PC-3 (cell line): ENCODE data around the gene LIMA1. TPM values are rescaled to one million over a fixed set of nuclear protein-coding genes. Genes with fewer than 3 reads are reported as not detected.

ENCODE experiments used
- ATAC-seq: fragments of 200-7000 bp; cut with Tn5 transposase; 2 replicates; pipeline ENCODE4 v1.9.1; 2020; ENCODE audit warnings: mild to moderate bottlenecking, moderate library complexity
- BruUV-seq: library from RNA; stranded (reverse); fragments of 400-500 nt; replicated peaks from 2 replicates; lab custom pipeline; 2021; lab: Mats Ljungman, UMichigan
- CTCF ChIA-PET: fragments of 300-600 bp; sonication (Branson Sonifier 250); formaldehyde crosslinking; loops from one replicate; lab custom pipeline; 2022; ENCODE audit warnings: antibody characterized with exemption; lab: Charles Lee
- POLR2A ChIA-PET: fragments of 300-600 bp; sonication (Branson Sonifier 250); formaldehyde crosslinking; loops from one replicate; lab custom pipeline; 2022; ENCODE audit warnings: antibody characterized with exemption; ENCODE audit not compliant: unreplicated experiment; lab: Charles Lee
- DNase-seq: peaks from one replicate; pipeline ENCODE4 v3.0.0-alpha.2; 2015
- H2AFZ ChIP-seq: fragments of 300-600 bp; sonication (generic); 2 replicates; pipeline ENCODE4 v1.6.0; 2016; ENCODE audit warnings: antibody characterized with exemption, low read length
- H3F3A ChIP-seq: fragments of 300-600 bp; sonication (generic); one replicate; pipeline ENCODE4 v1.6.0; 2017; ENCODE audit warnings: antibody characterized with exemption, low read length, control low read depth, mild to moderate bottlenecking; ENCODE audit not compliant: unreplicated experiment
- H3K27ac ChIP-seq: fragments of 300-600 bp; sonication (generic); 2 replicates; pipeline ENCODE4 v1.5.1; 2016; ENCODE audit warnings: mild to moderate bottlenecking, low read length
- H3K27me3 ChIP-seq: fragments of 300-600 bp; sonication (generic); 2 replicates; pipeline ENCODE4 v1.6.1; 2016; ENCODE audit warnings: low read length, mixed read lengths
- H3K36me3 ChIP-seq: fragments of 300-600 bp; sonication (generic); 2 replicates; pipeline ENCODE4 v1.6.1; 2016; ENCODE audit warnings: low read depth, mixed run types, low read length, mixed read lengths
- H3K4me1 ChIP-seq: fragments of 300-600 bp; sonication (generic); 2 replicates; pipeline ENCODE4 v1.5.1; 2016; ENCODE audit warnings: low read length; ENCODE audit not compliant: insufficient read depth
- H3K4me2 ChIP-seq: fragments of 300-600 bp; sonication (generic); 2 replicates; pipeline ENCODE4 v1.6.0; 2016; ENCODE audit warnings: low read length
- H3K4me3 ChIP-seq: fragments of 300-600 bp; sonication (generic); 2 replicates; pipeline ENCODE4 v1.5.1; 2016; ENCODE audit warnings: mild to moderate bottlenecking, low read length, mixed read lengths
- H3K79me2 ChIP-seq: fragments of 300-600 bp; sonication (generic); 2 replicates; pipeline ENCODE4 v1.6.1; 2017; ENCODE audit warnings: low read length, mixed read lengths
- H3K9ac ChIP-seq: fragments of 300-600 bp; sonication (generic); 2 replicates; pipeline ENCODE4 v1.6.0; 2016; ENCODE audit warnings: mild to moderate bottlenecking, low read length
- H3K9me2 ChIP-seq: fragments of 300-600 bp; sonication (generic); replicated peaks from 2 replicates; pipeline ENCODE4 v1.6.1; 2016; ENCODE audit warnings: mixed run types, low read length, mixed read lengths
- H3K9me3 ChIP-seq: fragments of 300-600 bp; sonication (generic); 2 replicates; pipeline ENCODE4 v1.6.1; 2016; ENCODE audit warnings: low read length, mixed read lengths
- H4K20me1 ChIP-seq: fragments of 300-600 bp; sonication (generic); 2 replicates; pipeline ENCODE4 v1.6.1; 2016; ENCODE audit warnings: low read length, mixed read lengths
- EZH2 ChIP-seq: fragments of 300-600 bp; sonication (generic); IDR thresholded peaks from one replicate; pipeline ENCODE4 v1.6.1; 2017; ENCODE audit warnings: antibody characterized with exemption, mild to moderate bottlenecking, low read length; ENCODE audit not compliant: unreplicated experiment
- EZH2phosphoT487 ChIP-seq: fragments of 300-600 bp; sonication (generic); IDR thresholded peaks from 2 replicates; pipeline ENCODE4 v1.6.1; 2018; ENCODE audit warnings: mild to moderate bottlenecking, antibody characterized with exemption, low read length, borderline replicate concordance
- intact Hi-C: fragments of 100-400 bp; cut with micrococcal nuclease; formaldehyde crosslinking; loops from 2 replicates; pipeline ENCODE4 v1.9.0; 2023
- total RNA-seq: library from RNA; depleted of rRNA; stranded (reverse); fragments of >200 nt; gene quantifications from 2 replicates; pipeline ENCODE4 v1.2.3, GENCODE V29; 2014
- TF ChIP-seq, protein P1 (sequence below): fragments of 300-600 bp; sonication (generic); conservative IDR thresholded peaks from 2 replicates; pipeline ENCODE4 v1.5.1; 2017; ENCODE audit warnings: antibody characterized with exemption, low read depth, mild to moderate bottlenecking, low read length

Gene LIMA1
- total RNA-seq, 1 experiment from 2014 or later, result 45.1 TPM

DNA sequence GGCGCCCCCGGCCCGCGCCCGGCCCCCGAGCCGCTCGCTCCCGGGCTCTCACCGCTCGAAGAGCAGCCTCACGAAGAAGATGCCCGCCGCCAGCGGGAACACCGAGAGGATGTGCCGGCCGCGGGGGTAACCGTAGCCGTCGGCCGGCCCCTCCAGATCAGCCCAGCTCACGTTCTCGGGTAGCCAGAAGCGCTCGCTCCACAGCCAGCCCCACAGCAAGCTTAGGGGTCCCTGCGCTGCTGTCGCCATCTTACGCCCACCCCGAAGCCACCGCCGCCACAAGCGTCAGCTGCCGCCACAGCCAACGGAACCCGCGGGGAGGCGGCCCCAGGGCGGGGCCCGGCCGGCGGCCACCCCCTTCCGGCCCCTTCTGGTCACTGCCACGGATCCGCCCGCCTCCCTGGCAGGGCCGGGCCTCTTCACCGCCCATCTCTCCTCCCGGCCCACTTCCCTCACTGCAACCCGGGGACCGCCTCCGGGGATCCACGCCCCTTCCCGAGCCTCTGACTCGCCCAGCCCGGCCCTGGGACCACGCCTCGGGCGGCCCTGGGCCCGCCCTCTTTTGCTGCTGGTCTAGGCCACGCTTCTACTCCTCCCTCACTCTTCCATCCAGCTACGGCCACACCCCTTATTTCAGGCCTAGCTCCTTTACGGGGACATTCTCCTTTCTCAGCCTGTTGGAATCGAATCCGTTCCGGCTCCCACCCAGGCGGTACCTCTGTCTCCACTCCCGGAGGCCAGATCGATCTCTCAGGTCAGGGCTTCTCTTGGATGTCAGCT is 116.1 kb downstream of the LIMA1 start, which contains the start of gene CERS5:
TSS of gene CERS5 (minus strand) at position 321 of the 780 bp plus-strand sequence. CDS start at position 249, 72 bp downstream.
- Histone ChIP-seq H3K4me2 (peak within 1 kb of the TSS; percentile 98), H3K4me3 (peak within 1 kb of the TSS; percentile 95), H2AFZ (peak within 1 kb of the TSS; percentile 98), H4K20me1 (no peaks in the 10 kb centered on the region), H3K27me3 (no peaks in the 10 kb centered on the region), H3K79me2 (peaks cover 41% of the 10 kb centered on the region), H3K36me3 (no peaks in the 10 kb centered on the region), H3F3A (no peaks in the 10 kb centered on the region), H3K9me3 (no peaks in the 10 kb centered on the region), H3K9ac (peak within 1 kb of the TSS; percentile 88), H3K9me2 (no peaks in the 10 kb centered on the region), H3K4me1 (peaks cover 8% of the 10 kb centered on the region), H3K27ac (peak within 1 kb of the TSS; percentile 20; the same call in 1 of the 2 replicates)
- BruUV-seq, result no TSS peak
- TF ChIP-seq, protein P1, sequence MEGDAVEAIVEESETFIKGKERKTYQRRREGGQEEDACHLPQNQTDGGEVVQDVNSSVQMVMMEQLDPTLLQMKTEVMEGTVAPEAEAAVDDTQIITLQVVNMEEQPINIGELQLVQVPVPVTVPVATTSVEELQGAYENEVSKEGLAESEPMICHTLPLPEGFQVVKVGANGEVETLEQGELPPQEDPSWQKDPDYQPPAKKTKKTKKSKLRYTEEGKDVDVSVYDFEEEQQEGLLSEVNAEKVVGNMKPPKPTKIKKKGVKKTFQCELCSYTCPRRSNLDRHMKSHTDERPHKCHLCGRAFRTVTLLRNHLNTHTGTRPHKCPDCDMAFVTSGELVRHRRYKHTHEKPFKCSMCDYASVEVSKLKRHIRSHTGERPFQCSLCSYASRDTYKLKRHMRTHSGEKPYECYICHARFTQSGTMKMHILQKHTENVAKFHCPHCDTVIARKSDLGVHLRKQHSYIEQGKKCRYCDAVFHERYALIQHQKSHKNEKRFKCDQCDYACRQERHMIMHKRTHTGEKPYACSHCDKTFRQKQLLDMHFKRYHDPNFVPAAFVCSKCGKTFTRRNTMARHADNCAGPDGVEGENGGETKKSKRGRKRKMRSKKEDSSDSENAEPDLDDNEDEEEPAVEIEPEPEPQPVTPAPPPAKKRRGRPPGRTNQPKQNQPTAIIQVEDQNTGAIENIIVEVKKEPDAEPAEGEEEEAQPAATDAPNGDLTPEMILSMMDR, result no peak
- TF ChIP-seq EZH2 (no peak), EZH2phosphoT487 (no peak)
- intact Hi-C loops, result loop anchor here (1.0 kb wide), 1 partner anchor 79 kb away; no protein-coding TSS in a partner anchor
- DNase-seq (peak; percentile 99), ATAC-seq (peak; percentile 98)
- POLR2A ChIA-PET, result interaction anchor here (0.6 to 1.0 kb wide), 3 partner anchors 55 to 64 kb away, joined by 3 to 4 read pairs (median 4); no protein-coding TSS in a partner anchor
- CTCF ChIA-PET, result interaction anchor here (0.6 to 1.5 kb wide), 4 partner anchors 35 to 82 kb away, joined by 3 to 11 read pairs (median 4); partner anchors contain the start of genes COX14 and SMARCD1

DNA sequence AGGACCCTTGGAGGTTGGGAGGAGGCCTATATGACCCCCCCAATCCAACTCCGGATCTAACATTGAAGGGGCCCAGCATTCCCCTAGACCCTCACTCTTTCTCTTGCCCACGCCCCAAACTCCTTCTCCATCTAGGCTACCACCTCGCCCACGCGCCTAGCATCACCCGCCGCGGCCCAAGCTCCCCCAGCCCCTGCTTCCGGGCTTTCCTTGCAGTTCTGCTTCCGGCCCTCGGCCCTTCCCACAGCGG is 116.6 kb downstream of the LIMA1 start:
- Histone ChIP-seq H3K79me2 (peaks cover 41% of the 10 kb centered on the region), H3K36me3 (no peaks in the 10 kb centered on the region), H2AFZ (peak overlapping the region; percentile 98), H3K9me3 (no peaks in the 10 kb centered on the region), H3K4me3 (peak overlapping the region; percentile 95), H3K27ac (peak overlapping the region; percentile 15; the same call in 1 of the 2 replicates), H3K9me2 (no peaks in the 10 kb centered on the region), H3K4me1 (peaks cover 8% of the 10 kb centered on the region), H3K27me3 (no peaks in the 10 kb centered on the region), H3K9ac (peak overlapping the region; percentile 88), H3K4me2 (peak overlapping the region; percentile 98), H3F3A (no peaks in the 10 kb centered on the region), H4K20me1 (no peaks in the 10 kb centered on the region)
- CTCF ChIA-PET, result interaction anchor here (1.4 to 1.5 kb wide), 2 partner anchors 35 to 82 kb away, joined by 4 read pairs; partner anchors contain the start of gene SMARCD1
- no TSS peak for BruUV-seq
- ATAC-seq, result no peak
- no peak for DNase-seq
- TF ChIP-seq, protein P1, result no peak
- no peak for TF ChIP-seq EZH2
- TF ChIP-seq EZH2phosphoT487, result no peak
- POLR2A ChIA-PET, result no interaction called here
- intact Hi-C loops, result loop anchor here (1.0 kb wide), 1 partner anchor 78 kb away; no protein-coding TSS in a partner anchor
